Neural progenitor cell (in vitro differentiated cells): ENCODE results near the gene TJP1.

Experiments used
- CTCF ChIP-seq: fragments of 200-600 bp; sonication (generic); IDR thresholded peaks from 2 replicates; pipeline ENCODE4 v1.5.1; 2017; ENCODE audit warnings: antibody characterized with exemption, mild to moderate bottlenecking
- EZH2 ChIP-seq: fragments of 200-600 bp; sonication (generic); IDR thresholded peaks from 2 replicates; pipeline ENCODE4 v1.6.1; 2017; ENCODE audit warnings: antibody characterized with exemption, mild to moderate bottlenecking, moderate library complexity

GRCh38 chr15:29740692-29741311 lies 81.5 kb downstream of the TJP1 start:
- no peak for TF ChIP-seq EZH2
- peak; percentile 33 for TF ChIP-seq CTCF
